IPS-NIHi7 (cell line): ENCODE data around the gene MED29.
"Not testable (repeated sequence)": the region's sequence is repeated elsewhere in the genome, so short reads cannot be mapped to it uniquely, and the experiment has no call there.

Experiments
- DNase-seq: peaks from one replicate; pipeline ENCODE4 v3.0.0; 2012; ENCODE audit warnings: mixed read lengths; ENCODE audit errors: extremely low spot score

The MED29 gene

DNA sequence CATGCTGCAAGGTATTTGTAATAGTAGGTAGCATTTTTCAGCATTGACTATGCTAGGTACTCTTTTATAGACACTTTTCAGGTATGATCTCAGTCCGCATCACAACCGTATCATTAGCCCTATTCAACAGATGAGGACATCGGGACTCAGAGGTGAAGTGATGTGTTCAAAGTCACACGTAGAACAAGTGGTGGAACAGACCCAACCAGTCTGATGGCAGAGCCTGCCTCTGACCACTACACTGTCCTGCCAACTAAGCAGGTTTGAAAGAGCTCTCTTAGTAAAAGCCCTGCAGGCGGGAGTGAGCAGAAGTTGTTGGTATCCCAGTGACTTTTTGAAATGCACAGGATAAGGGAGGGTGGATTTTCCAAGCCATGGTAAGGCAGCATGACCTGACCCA is 20.4 kb upstream of the MED29 start:
- no peak for DNase-seq

DNA sequence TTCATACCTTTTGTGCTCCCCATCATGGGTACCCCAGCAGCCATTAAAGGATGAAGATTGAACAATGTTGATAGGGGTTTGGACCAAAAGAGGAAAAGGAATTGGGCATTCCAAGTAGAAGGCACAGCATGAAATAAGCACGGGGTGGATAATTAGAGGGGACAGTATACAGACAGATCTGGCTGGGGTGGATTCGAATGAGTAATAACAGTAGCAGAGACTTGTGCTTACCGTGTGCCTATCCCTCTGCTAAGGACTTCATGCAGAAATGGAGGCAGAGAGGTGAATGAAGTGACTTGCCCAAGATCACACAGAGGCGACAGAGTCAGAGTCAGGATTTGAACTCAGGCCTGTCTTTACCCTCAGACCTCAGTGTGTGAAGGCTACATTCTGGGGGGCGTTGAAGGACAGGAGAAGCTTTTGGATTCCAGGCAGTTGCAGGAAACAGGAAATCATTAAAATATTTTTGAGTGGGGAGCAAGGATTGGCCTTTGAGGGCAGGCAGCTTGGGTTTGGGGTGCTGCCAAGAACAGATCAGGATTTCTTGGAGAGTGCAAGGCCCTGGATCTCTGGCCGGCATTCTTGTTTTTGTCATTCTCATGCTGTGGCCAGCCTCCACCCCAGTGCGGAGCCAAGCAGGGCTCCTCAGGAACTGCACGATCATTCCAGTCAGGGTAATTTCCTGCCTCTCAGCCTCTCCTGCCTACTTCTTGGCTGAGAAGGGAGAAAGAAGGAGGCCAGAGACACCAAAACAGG is 19.0 kb upstream of the MED29 start:
- DNase-seq, result no peak

DNA sequence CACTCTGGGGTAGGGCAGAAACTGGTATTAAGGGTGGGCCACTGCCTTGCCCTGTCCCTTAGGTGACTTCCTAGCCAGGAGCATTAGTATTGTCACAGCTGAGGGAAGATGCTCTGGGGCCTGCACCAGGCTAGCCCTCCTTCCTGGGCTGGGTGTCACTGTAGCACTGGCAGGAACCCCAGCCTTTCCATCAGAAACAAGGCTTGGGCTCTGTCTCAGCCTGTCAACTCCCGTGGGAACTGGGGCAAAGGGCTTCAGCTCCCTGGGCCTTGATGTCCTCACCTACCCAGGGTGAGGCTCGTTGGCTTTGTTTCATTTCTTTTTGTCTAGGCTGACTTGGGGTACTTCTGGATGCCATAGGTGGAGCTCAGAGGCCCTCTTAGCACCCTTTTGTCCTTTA is 18.2 kb upstream of the MED29 start:
- DNase-seq, result no peak

DNA sequence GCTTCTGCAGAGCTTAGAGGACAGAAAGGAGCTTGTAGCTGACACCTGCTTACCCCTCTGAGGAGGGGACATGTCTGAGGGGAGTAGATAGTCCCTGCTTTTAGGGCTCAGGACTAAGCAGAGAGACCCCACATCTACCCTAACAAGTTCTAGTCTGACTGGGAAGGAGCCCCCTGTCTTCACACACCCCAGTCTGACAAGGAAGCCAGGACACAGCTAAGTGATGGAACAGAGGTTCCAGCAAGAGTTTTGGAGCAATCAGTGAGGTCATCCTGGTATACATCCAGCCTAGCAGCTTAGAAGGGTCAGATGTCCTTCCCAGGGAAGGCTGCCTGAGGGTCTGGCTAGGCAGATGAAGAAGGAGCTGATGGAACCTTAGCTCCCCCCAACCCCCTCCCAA is 15.2 kb upstream of the MED29 start:
- DNase-seq, result no peak

DNA sequence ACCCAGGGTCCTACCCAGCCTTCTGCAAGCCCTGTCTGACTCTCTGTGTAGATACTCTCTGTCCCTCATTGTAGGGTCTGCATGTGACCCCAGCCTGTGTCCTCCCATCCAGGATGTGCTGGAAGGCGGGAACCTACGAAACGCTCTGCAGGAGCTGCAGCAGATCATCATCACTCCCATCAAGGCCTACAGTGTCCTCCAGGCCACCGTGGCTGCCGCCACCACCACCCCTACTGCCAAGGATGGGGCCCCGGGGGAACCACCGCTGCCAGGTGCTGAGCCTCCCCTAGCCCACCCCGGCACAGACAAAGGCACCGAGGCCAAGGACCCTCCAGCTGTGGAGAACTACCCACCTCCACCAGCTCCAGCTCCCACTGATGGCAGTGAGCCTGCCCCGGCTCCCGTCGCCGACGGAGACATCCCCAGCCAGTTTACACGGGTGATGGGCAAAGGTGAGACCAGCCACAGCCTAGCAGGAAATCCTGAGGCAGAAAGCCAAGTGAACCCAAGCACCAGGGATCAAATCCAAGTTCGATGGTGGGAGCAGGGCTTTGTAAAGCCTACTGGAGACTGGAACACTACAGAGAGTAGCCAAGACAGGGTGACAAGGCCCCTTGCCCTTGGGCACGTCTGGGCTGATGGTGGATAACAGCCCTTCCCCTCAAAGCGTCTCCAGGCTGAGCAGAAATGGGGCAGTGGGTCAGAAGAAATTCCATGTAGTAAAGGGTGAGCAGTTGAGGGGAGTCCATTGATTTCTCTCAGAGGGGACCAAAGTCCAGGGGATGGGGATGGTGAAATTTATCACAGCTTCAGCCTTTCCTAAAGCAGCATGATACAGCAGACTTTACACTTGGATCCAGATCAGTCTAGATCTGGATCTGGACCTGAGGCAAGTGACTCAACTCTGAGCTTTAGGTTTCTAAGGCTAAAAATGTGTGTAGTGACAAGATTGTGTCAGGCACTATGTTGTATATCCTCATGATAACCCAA is 13.5 kb upstream of the MED29 start:
- no peak for DNase-seq

DNA sequence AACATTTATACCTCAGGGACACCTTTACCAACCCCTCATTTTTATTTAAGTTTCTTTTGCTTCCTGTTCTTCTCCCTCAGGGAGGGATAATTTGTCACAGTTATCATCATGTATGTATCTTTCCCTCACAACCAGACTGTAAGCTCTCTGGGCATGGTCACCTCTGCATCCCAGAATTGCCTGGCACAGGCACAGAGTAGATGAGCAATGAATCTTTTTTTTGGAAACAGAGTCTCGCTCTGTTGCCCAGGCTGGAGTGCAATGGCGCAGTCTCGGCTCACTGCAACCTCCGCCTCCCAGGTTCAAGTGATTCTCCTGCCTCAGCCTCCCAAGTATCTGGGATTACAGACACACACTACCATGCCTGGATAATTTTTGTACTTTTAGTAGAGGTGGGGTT is 11.8 kb upstream of the MED29 start:
- not testable (repeated sequence) for DNase-seq

DNA sequence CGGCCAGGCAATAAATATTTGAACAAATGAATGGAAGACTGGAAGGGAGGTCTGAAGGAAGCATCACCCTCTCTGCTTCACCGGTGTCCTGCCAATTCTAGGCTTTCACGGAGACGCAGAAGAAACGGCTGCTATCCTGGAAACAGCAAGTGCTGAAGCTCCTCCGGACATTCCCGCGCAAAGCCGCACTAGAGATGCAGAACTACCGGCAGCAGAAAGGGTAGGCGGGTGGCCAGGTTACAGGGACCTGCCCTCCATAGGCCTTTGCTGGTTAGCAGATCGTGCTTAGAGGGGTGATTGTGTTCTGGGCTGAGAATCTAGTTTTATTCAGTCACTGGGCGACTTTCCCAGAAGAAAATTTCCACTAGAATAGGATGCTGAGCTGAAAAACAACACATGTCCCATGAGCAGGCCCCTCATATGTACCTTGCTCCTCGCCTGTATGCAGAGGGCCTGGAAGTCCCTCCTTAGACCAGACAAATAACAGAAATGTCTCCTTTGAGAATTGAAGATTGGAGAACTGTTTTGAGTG is 11.2 kb upstream of the MED29 start:
- no peak for DNase-seq

DNA sequence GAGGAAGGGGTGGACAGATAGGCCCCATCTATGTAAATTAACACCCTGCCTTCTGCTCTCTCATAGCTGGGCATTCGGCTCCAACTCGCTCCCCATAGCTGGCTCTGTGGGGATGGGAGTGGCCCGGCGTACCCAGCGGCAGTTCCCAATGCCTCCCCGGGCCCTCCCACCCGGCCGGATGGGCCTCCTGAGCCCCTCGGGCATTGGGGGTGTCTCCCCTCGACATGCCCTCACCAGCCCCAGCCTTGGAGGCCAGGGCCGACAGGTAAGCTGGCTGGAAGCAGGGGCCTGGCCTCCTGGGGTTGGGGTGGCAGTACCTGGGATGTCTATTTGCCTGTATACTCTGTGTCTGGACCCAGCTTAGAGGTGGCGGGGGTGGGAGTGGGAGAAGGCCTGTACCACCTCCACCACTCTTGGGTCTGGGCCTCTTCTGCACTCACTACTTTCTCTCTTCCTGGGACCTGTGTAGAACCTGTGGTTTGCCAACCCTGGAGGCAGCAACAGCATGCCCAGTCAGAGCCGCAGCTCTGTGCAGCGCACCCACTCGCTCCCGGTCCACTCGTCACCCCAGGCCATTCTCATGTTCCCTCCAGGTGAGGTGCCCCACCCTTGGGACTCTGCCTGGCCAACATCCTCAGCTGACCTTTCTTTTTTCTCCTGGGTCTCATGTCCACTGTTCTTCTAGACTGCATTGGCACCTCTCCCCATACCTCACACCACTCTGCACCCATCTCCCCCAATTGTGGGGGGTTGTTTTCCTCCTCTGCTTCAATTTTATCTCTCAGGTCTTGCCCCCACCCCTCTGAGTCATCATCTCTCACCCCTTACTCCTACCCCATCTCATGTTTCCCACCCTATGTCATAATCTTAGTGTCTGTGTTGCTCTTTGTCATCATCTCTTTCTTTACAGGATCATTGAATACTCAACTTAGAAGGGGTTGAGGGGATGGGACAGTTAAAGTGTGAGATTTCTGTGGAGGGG is 10.4 kb upstream of the MED29 start:
- no peak for DNase-seq

DNA sequence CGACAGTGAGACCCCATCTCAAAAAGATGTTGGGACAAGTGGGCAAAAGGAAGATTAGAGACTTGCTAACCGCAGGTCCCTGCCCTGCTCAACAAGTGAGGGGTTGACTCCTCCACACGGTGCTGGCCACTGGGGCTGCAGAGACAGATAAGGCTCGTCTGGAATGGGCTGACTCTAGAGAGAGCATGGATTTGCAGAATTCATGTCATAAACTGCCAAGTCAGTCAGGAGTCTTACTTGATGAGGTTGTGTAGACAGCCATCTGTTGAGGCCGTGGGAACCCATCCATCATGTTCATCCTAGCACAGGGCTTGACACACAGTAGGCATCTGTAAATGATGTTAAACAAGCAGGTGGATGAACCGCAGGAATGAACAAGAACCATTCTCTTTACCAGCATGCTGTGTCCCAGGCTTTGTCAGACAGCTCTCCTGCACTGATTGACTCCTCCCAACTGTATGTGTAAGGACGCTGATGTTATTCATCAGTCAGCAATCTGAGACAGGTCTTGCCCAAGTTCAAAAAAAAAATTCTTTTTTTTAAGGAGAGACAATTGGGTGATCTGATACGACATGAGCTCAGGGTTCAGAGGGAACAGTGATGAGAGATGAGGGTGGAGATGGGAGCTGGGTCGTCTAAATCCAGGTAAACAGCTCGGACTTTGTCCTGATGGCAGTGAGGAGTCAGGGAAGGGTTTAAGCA is 9.1 kb upstream of the MED29 start:
- no peak for DNase-seq

DNA sequence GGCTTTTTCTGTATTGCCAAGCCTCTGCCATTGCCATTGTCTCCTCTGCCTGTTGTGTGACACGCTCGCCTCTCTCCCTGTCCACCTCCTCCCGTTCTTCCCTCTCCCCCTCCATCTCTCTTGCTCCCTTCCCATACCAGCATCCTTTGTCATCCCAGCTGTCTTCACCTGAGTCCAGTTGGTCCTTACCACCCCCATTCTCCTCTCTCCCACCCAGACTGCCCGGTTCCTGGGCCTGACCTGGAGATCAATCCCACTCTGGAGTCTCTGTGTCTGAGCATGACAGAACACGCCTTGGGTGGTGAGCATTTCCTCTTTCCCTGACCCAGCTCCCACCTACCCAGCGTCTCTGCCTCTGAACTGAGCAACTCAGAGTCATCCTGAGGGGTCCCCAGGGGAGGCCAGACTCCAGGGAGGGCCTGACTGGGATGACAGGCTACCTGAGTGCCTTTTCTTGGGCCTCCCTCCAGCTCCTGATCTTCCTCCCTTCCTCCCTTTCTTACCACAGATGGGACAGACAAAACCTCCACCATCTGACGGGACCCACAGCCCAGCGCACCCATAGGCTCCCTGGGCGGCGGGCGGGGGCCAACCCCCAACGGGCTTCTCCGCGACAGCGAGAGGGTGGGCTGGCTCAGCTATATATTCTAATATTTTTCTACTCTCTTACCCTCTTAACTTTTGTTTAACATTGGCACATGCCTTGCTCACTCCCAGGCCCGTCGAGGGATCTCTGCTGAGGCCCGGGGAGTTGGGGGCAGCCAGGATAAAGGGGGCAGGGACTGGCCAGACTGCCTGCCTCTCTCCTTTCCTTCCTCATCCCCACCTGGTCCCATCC is 8.0 kb upstream of the MED29 start:
- DNase-seq, result no peak

DNA sequence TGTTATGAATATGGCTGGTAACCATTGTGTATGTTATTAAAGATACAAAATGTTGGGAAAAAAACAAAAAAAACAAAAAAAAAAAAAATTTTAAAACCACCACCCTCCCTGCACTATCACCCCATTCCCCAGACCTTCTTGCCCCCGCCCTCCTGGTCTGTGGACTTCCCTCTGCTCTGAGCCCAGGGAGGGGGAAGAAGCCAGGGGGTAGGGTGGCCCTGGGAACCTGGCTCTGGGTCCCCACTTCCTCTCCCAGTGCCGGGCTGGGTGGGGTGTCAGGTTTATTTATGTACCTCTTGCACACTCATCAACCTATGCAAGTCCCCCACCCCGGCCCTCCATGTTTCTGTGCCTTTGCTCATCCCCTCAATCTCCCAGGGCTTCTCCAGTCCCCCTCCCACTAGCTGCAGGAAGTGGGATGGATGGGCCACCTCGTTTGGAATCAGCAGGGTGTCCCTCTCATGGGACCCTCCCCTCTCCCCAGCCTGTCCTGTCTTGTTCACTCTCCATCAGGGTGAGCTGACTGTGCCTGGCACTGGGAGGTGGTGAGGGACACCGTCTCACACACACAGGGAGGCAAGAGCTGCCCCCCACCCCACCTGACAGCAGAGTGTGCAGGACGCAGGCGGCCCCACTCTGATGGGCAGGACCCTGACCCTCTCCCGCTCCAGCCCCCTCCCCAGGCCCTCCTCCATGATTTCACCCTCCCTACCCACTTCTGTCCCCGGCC is 6.2 kb upstream of the MED29 start:
- no peak for DNase-seq

DNA sequence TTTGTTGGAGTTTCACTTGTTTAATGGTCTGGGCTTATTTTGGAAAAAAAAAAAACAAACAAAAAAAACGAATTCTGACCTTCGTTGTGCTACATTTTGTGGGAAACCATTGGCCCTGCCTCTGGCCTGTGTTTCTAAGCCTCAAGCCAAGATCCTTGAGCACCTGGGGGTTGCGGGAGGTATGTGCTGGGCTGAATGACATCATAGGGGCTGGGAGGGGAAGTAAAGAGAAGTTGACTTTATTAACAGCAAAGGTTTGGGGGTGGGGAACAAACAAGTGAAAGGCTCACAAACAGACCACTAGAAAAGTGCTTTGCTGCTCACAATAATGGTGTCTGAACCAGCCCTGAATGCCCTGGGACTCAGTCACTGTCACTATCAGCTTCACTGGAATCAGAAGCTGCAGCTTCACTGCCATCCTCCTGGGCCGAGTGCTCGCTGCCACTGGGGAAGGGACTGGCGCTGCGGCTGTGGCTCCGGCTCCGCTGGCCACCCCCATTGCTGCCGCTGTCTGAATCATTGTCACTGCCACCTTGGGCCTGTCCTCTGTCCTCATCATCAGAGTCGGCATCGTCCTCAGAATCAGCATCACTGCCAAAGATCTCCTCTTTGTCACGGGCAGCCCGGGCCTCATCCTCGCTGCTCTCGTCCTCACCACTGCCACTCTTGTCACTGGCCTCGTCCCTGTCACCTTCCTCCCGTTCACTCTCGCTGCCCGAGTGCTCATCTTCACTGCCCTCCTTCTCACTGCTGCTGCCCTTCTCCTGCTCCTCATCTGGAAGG is 5.4 kb upstream of the MED29 start:
- no peak for DNase-seq

DNA sequence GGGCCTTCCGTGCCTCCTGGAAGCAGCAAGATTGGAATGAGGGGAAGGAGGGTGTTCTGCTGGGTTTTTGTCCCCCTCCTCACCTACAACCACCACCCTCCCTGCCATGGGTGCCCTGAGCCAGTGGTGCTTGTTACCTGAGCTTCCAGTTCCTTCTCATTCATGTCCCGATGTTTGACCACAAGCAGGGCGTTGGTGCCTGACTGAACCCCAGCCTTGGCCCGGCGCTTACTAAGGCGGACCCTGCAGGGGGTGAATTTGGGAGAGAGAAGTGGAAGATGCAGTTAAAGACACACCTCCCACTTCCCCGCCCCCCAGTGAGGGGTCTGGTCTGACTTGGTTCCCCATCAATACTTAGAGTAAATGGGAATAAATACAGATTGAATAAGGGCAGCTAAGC is 4.6 kb upstream of the MED29 start:
- DNase-seq, result no peak

DNA sequence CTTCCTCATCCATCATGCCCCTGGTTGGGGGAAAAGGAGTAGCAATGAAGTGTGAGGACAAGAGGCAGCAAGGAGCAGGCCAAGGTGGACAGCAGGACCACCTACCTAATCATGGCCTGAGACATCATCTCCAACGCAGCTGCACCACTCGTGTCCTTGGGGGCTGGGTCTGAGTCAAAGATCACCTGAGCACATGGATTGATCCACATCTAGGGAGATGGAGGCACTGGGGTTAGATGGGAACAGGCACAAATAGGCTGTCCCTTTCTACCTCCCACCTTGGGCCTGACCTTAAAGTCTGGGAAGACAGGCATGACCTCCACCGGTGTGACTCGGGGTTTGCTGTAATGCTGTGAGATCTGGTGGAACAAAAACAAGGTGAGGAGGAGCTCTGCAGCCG is 2.5 kb upstream of the MED29 start:
- no peak for DNase-seq

DNA sequence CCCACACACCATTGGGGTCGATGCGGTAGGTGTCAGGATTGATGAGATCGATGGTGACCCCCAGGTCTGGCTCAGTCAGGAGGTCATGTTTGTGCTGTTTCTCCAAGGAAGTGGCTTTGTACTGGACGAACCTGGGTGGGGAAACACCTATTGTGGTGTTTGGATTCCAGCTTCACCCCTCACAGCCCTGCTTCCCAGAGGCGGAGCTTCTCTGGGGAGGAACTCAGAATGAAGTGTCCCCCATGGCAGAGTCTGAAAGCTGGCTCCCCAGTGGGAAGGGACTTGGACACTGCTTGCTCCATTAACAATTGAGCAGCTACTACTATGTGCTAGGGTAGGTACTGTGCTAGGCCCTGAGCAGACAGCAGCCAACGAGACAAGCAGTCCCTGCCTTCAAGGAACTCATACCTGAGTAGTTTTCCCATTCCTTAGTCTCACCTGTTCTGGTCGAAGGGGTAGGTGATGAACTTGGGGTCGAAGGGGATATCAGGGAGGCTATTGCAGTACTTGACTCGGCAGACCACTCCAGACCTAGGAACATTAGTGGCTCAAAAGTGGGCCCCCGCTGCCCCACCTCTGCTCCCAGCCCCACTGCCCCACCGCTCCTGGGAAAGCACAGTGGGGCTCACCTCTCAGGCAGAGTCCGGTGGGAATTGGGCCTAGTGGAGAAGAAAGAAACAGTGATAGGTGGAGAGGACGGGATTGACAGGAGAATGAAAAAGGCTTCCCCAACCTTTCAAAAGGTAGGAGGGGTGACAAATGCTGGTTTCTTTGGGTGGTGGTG is 1.4 kb upstream of the MED29 start:
- no peak for DNase-seq

DNA sequence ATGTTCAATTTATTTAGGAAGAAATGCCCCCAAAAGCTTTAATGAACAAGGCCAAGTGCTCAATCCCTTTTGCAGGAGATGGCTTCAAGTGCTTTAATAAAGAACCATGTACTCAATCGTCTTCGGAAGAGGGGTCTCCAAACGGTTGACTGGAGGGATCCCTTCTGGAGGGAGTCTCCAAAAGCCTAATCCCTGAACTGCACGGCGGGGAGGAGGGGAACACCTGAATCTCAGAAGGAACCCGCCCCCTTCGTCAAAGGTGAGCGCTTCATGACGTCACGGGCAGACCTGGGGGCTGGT is 777 bp upstream of the MED29 start:
- no peak for DNase-seq

DNA sequence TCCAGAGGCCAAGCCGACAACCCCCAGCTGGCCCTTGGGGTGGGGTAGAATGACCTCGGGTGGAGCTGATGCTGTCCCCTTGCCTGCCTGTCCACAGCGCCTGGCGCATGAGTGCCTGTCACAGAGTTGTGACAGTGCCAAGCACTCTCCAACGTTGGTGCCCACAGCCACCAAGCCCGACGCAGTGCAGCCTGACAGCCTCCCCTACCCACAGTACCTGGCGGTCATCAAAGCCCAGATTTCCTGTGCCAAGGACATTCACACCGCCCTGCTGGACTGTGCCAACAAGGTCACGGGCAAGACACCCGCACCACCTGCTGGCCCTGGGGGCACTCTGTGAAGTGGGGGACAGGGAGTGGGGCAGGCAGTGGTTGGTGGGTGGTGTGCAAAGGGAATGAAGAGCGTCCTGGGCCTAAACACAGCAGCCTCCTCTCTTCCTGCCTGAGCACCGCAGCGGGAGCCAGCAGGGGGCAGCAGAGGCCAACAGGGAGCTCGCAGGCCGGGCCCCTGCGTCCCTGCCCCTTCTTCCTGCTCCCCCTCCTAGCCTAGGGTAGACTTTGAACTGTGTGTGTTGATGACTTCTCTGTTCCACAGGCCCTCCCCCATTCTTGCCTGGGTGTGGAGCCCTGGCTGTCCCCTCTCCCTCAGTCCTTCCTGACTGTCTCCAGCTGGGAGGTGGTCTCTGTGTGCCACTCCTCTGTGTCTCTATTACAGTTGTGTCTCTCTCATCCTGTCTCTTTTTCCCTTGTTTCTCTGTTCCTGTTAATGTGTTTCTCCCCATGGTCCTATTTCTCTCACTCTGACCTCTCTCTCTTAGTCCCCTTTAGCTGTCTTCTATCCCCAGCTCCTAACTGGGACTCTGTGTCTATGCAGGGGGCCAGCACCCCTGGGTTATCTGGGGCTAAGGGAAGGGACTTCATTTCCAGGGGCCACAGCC is 6.5 kb downstream of the MED29 start:
- peak; percentile 85 for DNase-seq
